Measurements from ENCODE around the gene NCSTN. TPM values are rescaled to one million over a fixed set of nuclear protein-coding genes. Genes with fewer than 3 reads are reported as not detected.

Gene NCSTN
- total RNA-seq, 2 experiments from 2014 or later, result 54.9 to 56.6 TPM

GRCh38 chr1:160407839-160408801 is 64.9 kb downstream of the NCSTN start:
- ChIA-PET POLR2A (no interaction called here), CTCF (no interaction called here)
- H3K27me3 Mint-ChIP-seq, result peaks cover 2% of the 10 kb centered on the region
- no peak overlapping the region for H3K27ac Mint-ChIP-seq
- DNase-seq, result no peak
- intact Hi-C loops (cut with DNase I, micrococcal nuclease), result no loop called here
- TF ChIP-seq, protein P1, sequence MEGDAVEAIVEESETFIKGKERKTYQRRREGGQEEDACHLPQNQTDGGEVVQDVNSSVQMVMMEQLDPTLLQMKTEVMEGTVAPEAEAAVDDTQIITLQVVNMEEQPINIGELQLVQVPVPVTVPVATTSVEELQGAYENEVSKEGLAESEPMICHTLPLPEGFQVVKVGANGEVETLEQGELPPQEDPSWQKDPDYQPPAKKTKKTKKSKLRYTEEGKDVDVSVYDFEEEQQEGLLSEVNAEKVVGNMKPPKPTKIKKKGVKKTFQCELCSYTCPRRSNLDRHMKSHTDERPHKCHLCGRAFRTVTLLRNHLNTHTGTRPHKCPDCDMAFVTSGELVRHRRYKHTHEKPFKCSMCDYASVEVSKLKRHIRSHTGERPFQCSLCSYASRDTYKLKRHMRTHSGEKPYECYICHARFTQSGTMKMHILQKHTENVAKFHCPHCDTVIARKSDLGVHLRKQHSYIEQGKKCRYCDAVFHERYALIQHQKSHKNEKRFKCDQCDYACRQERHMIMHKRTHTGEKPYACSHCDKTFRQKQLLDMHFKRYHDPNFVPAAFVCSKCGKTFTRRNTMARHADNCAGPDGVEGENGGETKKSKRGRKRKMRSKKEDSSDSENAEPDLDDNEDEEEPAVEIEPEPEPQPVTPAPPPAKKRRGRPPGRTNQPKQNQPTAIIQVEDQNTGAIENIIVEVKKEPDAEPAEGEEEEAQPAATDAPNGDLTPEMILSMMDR (IDR thresholded peaks at IDR 0.05), result no peak
- no peaks in the 10 kb centered on the region for H3K9me3 Mint-ChIP-seq
- no peak overlapping the region for H3K27ac ChIP-seq (ENCODE audit: low read depth in 1 of 2, low read length in 2 of 2)
- H3K36me3 ChIP-seq (ENCODE audit: insufficient read depth, low read length), result no peaks in the 10 kb centered on the region
- H3K9me3 ChIP-seq (ENCODE audit: control insufficient read depth in 1 of 2, insufficient read depth in 1 of 2, low read length in 2 of 2), result no peaks in the 10 kb centered on the region
- no peaks in the 10 kb centered on the region for H3K27me3 ChIP-seq (ENCODE audit: control insufficient read depth in 1 of 2, insufficient read depth in 2 of 2, low read length in 2 of 2)
- no peaks in the 10 kb centered on the region for H3K4me1 ChIP-seq (ENCODE audit: insufficient read depth, low read length)
- H3K4me3 ChIP-seq (ENCODE audit: low read length), result no peak overlapping the region
- H3K4me1 Mint-ChIP-seq (ENCODE audit: low read depth), result no peaks in the 10 kb centered on the region
- no peaks in the 10 kb centered on the region for H3K36me3 Mint-ChIP-seq (ENCODE audit: low read depth)
- no peak for ATAC-seq (ENCODE audit: poor library complexity)
- no peak overlapping the region for H3K4me3 Mint-ChIP-seq

Other genes with a start within 250 kb of the NCSTN start
- 10 to 100 TPM; 33.1 to 33.7 TPM for gene IGSF8, start 244.8 kb upstream of the NCSTN start, total RNA-seq
- gene ATP1A2, start 227.6 kb upstream of the NCSTN start, total RNA-seq, result not detected
- gene ATP1A4, start 191.8 kb upstream of the NCSTN start, total RNA-seq, result under 1 TPM in 1 of 2 experiments, not detected in 1; 0.22 TPM
- not detected for gene CASQ1, start 152.8 kb upstream of the NCSTN start, total RNA-seq
- 10 to 100 TPM in 1 of 2 experiments, 1 to 10 TPM in 1; 9.4 to 10.3 TPM for gene PEA15, start 138.0 kb upstream of the NCSTN start, total RNA-seq
- gene DCAF8, start 80.8 kb upstream of the NCSTN start, total RNA-seq, result 100 to 1,000 TPM; 151 to 154 TPM
- 10 to 100 TPM; 32.0 to 33.4 TPM for gene PEX19, start 58.2 kb upstream of the NCSTN start, total RNA-seq
- 100 to 1,000 TPM in 1 of 2 experiments, 10 to 100 TPM in 1; 95.0 to 107 TPM for gene COPA, start 133 bp upstream of the NCSTN start, total RNA-seq
- gene NHLH1, start 23.7 kb downstream of the NCSTN start, total RNA-seq, result under 1 TPM in 1 of 2 experiments, not detected in 1; 0.08 TPM
- gene VANGL2, start 57.2 kb downstream of the NCSTN start, total RNA-seq, result not detected
- 1 to 10 TPM; 6.3 to 7.3 TPM for gene SLAMF6, start 179.9 kb downstream of the NCSTN start, total RNA-seq
- 10 to 100 TPM; 32.7 to 36.9 TPM for gene CD84, start 236.1 kb downstream of the NCSTN start, total RNA-seq

All from CD4-positive, alpha-beta T cell (primary cell).